GM12878 (cell line): Measurements from ENCODE around the gene FOXRED2. TPM values are rescaled to one million over a fixed set of nuclear protein-coding genes. Genes with fewer than 3 reads are reported as not detected.

Source experiments
- ATAC-seq: fragments of 200-7000 bp; cut with Tn5 transposase; 3 replicates; pipeline ENCODE4 v1.9.1; 2020; ENCODE audit warnings: mild to moderate bottlenecking, moderate library complexity
- BruUV-seq: library from RNA; stranded (reverse); fragments of 400-500 nt; replicated peaks from 2 replicates; lab custom pipeline; 2021; lab: Mats Ljungman, UMichigan
- CTCF ChIA-PET: fragments of 300-600 bp; sonication (Branson Sonifier 250); formaldehyde crosslinking; extraction: SDS; loops from one replicate; lab custom pipeline; 2021; ENCODE audit warnings: inconsistent platforms; lab: Yijun Ruan, JAX
- POLR2A ChIA-PET: fragments of 350-600 bp; formaldehyde crosslinking; extraction: SDS; loops from one replicate; lab custom pipeline; 2021; ENCODE audit warnings: inconsistent platforms; lab: Charles Lee
- RAD21 ChIA-PET: fragments of 300-600 bp; sonication (Branson Sonifier 250); formaldehyde crosslinking; loops from one replicate; lab custom pipeline; 2023; ENCODE audit warnings: antibody characterized with exemption; ENCODE audit not compliant: unreplicated experiment; lab: Charles Lee
- SMC1A ChIA-PET: fragments of 300-600 bp; sonication (Branson Sonifier 250); formaldehyde crosslinking; loops from one replicate; lab custom pipeline; 2023; ENCODE audit not compliant: unreplicated experiment, uncharacterized antibody; lab: Charles Lee
- DNase-seq: peaks from one replicate; pipeline ENCODE4 v3.0.0-alpha.2; 2011; ENCODE audit warnings: low read depth, low spot score
- FAIRE-seq: peaks from 3 replicates; lab custom pipeline; 2011; peaks lifted over from hg19 to GRCh38; lab: Jason Lieb, UNC
- H2AFZ ChIP-seq: 2 replicates; pipeline ENCODE4 v1.6.0; 2011; ENCODE audit warnings: low read depth, low read length, control low read depth; ENCODE audit not compliant: control insufficient read depth
- H3K27ac ChIP-seq: 2 replicates; pipeline ENCODE4 v1.5.1; 2011; ENCODE audit warnings: control low read depth; ENCODE audit not compliant: control insufficient read depth, insufficient read depth
- H3K27me3 ChIP-seq, 2 experiments: replicated peaks in 1 of 2; 2 replicates each; pipeline versions ENCODE4 v1.6.0 to v1.6.1; 2011; ENCODE audit warnings: low read length in 1 of 2; ENCODE audit not compliant: control insufficient read depth in 2 of 2, insufficient read depth in 2 of 2
- H3K36me3 ChIP-seq, 2 experiments: 2 replicates each; pipeline ENCODE4 v1.5.1; 2011; ENCODE audit warnings: low read length in 1 of 2; ENCODE audit not compliant: control insufficient read depth in 2 of 2, insufficient read depth in 2 of 2
- H3K4me1 ChIP-seq: 2 replicates; pipeline ENCODE4 v1.6.1; 2011; ENCODE audit warnings: mild to moderate bottlenecking, low read length, moderate library complexity, mixed read lengths; ENCODE audit not compliant: control insufficient read depth, insufficient read depth
- H3K4me2 ChIP-seq: 2 replicates; pipeline ENCODE4 v1.6.0; 2011; ENCODE audit warnings: control low read depth; ENCODE audit not compliant: control insufficient read depth, insufficient read depth
- H3K4me3 ChIP-seq: fragments of 200-600 bp; sonication (generic); 2 replicates; pipeline ENCODE4 v1.5.1; 2016
- H3K79me2 ChIP-seq: 2 replicates; pipeline ENCODE4 v1.6.0; 2011; ENCODE audit warnings: low read length; ENCODE audit not compliant: control insufficient read depth, insufficient read depth
- H3K9ac ChIP-seq: 2 replicates; pipeline ENCODE4 v1.8.0; 2011; ENCODE audit warnings: low read length, control low read depth, mixed read lengths; ENCODE audit not compliant: control insufficient read depth, insufficient read depth
- H3K9me3 ChIP-seq: replicated peaks from 3 replicates; pipeline ENCODE4 v1.5.1; 2011; ENCODE audit warnings: mild to moderate bottlenecking, low read length; ENCODE audit not compliant: control insufficient read depth, insufficient read depth
- H4K20me1 ChIP-seq: 2 replicates; pipeline ENCODE4 v1.6.0; 2011; ENCODE audit not compliant: control insufficient read depth, insufficient read depth
- POLR2A ChIP-seq: IDR thresholded peaks from 2 replicates; pipeline ENCODE4 v1.6.1; 2011; ENCODE audit warnings: low read depth, mild to moderate bottlenecking, low read length
- RFX5 ChIP-seq: IDR thresholded peaks from 2 replicates; pipeline ENCODE4 v1.6.1; 2011; ENCODE audit warnings: low read depth, low read length, improper control_type of control experiment
- TARDBP ChIP-seq: IDR thresholded peaks from 2 replicates; pipeline ENCODE4 v1.6.1; 2016; ENCODE audit warnings: borderline replicate concordance
- ZBED1 ChIP-seq: IDR thresholded peaks from 2 replicates; pipeline ENCODE4 v1.6.1; 2016; ENCODE audit warnings: borderline replicate concordance
- ZBTB4 ChIP-seq: fragments of 450-650 bp; formaldehyde crosslinking; IDR thresholded peaks from 2 replicates; pipeline ENCODE4 v1.4.0; 2022; ENCODE audit warnings: mild to moderate bottlenecking, moderate library complexity
- WGBS: methylation state at CpG from one replicate; pipeline ENCODE4 v1.1.6; 2016; ENCODE audit warnings: low lambda C conversion rate; ENCODE audit not compliant: insufficient replicate concordance, insufficient coverage; ENCODE audit errors: missing lambda C conversion rate; 5-methylcytosine and 5-hydroxymethylcytosine counted together
- in situ Hi-C: fragments of 300-500 bp; cut with MboI; formaldehyde crosslinking; loops from 9 replicates; pipeline ENCODE4 v1.14.3; 2018; ENCODE audit warnings: mixed read lengths
- intact Hi-C: fragments of 100-400 bp; cut with micrococcal nuclease; formaldehyde crosslinking; loops from one replicate; pipeline ENCODE4 v1.14.2; 2022; ENCODE audit not compliant: unreplicated experiment
- polyA plus RNA-seq, 11 experiments: library from polyadenylated mRNA; depleted of rRNA in 4 of 11; unstranded in 6 of 11; stranded (reverse) in 5 of 11; fragments of >200 nt; fragmentation: Nextera tagmentation in 4 of 11; fragmentation: Illumina TruSeq in 1 of 11; extraction: Ambion mirVana in 4 of 11; extraction: Trizol in 1 of 11; gene quantifications; 1 replicate in 1 of 11; 2 replicates in 10 of 11; pipeline versions ENCODE4 v1.2.1 to v1.2.3, GENCODE V29; 2011 to 2016; ENCODE audit warnings: inconsistent platforms in 2 of 11, missing spikeins in 2 of 11, low read depth in 1 of 11
- total RNA-seq, 4 experiments: library from RNA; depleted of rRNA in 3 of 4; stranded (reverse); fragments of >200 nt in 3 of 4; fragmentation: Illumina TruSeq in 1 of 4; extraction: Trizol in 1 of 4; gene quantifications; 2 replicates each; pipeline versions ENCODE4 v1.2.1 to v1.2.3, GENCODE V29; 2013 to 2021

FOXRED2 gene
- total and polyA plus RNA-seq, 10 of the 15 experiments (the other 5 are each of a cell fraction or from before 2014, with no cell fraction given) = 1.8 to 28.8 (median 7.6) TPM

GRCh38 chr22:36538529-36538928 is 31.7 kb upstream of the FOXRED2 start:
- H3K79me2 ChIP-seq = no peaks in the 10 kb centered on the region
- H3K4me1 ChIP-seq = no peaks in the 10 kb centered on the region
- in situ Hi-C loops = no loop called here
- no peak for DNase-seq
- FAIRE-seq = no peak
- H2AFZ ChIP-seq = no peak overlapping the region
- H3K4me3 ChIP-seq = no peak overlapping the region
- H3K27ac ChIP-seq = no peak overlapping the region
- intact Hi-C loops = no loop called here
- H3K9me3 ChIP-seq = peaks cover 2% of the 10 kb centered on the region; the same call in 1 of the 3 replicates
- POLR2A ChIA-PET = no interaction called here
- H3K9ac ChIP-seq = no peak overlapping the region
- no peak overlapping the region for H3K4me2 ChIP-seq
- H3K36me3 ChIP-seq = no peaks in the 10 kb centered on the region
- TF ChIP-seq RFX5 (no peak), TARDBP (no peak), POLR2A (no peak), ZBTB4 (CRISPR knock-in tag) (no peak), ZBED1 (no peak)
- H3K27me3 ChIP-seq = peaks cover 0 to 5% of the 10 kb centered on the region in 2 experiments; a peak in 2 of 4 replicates
- SMC1A ChIA-PET = interaction anchor here (1.2 kb wide), 1 partner anchor 57 kb away, joined by 5 read pairs; the partner anchor contains the start of gene TXN2
- no TSS peak for BruUV-seq
- WGBS = 25% methylated on average over 7 of the region's 7 CpGs
- no peaks in the 10 kb centered on the region for H4K20me1 ChIP-seq
- ATAC-seq = no peak
- RAD21 ChIA-PET = no interaction called here
- CTCF ChIA-PET = interaction anchor here (0.7 kb wide), 1 partner anchor 299 kb away, joined by 3 read pairs; the partner anchor contains the start of gene APOL2
